GM19468 (cell line): Measurements from ENCODE around the gene DNAJB7.
"Not testable (repeated sequence)": the region's sequence is repeated elsewhere in the genome, so short reads cannot be mapped to it uniquely, and the experiment has no call there.

ENCODE experiments used
- ATAC-seq: cut with Tn5 transposase; IDR thresholded peaks from one replicate; pipeline ENCODE4 v1.9.1; 2021; ENCODE audit warnings: mild to moderate bottlenecking, moderate library complexity, moderate number of reproducible peaks; ENCODE audit not compliant: unreplicated experiment; ENCODE audit errors: extremely low read depth

DNAJB7 gene

DNA sequence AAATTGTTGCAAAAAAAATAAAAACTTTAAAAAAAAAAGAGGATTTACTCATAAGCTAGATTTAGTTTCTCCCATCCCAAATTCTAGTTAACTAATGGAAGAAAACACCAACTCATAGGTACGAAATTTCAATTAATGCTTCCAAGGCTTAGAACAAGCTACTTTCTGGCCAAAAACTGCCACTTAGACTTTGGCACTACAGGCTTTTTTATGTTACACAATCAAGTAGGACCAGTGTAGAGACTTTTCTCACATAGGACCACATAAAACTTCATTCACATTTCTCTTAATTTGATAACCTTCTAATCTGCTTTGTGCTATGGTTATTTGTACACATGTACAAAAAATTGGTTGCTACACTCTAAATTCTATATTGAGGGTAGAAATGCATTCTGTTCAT, 8.6 kb downstream of the DNAJB7 start:
- no peak for ATAC-seq

DNA sequence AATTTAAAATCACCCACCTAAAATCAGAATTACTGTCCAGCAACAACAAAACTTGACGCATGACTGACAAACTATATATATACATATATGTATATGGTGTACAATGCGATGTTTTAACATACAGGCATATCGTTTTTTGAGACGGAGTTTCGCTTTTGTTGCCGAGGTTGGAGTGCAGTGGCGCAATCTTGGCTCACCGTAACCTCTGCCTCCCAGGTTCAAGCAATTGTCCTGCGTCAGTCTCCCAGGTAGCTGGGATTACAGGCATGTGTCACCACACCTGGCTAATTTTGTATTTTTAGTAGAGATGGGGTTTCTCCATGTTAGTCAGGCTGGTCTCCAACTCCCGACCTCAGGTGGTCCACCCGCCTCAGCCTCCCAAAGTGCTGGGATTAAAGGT, 16.1 kb downstream of the DNAJB7 start:
- ATAC-seq = not testable (repeated sequence)

DNA sequence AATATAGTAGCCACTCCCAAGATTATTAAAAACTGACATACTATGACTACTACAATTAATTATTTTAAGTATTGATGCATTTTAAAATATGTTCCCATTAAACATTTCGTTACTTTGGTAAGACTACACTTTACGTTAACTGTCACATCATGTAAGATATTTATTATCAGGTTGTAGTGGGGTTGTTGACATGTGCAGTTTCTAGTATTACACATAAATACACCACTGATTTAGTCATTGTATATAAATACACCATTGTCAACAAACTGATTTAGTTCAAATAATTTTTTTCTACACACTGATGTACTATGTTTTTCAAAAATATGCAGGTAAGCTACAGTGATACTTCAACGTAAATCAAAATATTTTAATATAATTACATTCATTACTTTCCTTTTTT, 17.0 kb downstream of the DNAJB7 start:
- ATAC-seq = no peak

GRCh38 chr22:40838486-40838885, 23.4 kb downstream of the DNAJB7 start:
- no peak for ATAC-seq

DNA sequence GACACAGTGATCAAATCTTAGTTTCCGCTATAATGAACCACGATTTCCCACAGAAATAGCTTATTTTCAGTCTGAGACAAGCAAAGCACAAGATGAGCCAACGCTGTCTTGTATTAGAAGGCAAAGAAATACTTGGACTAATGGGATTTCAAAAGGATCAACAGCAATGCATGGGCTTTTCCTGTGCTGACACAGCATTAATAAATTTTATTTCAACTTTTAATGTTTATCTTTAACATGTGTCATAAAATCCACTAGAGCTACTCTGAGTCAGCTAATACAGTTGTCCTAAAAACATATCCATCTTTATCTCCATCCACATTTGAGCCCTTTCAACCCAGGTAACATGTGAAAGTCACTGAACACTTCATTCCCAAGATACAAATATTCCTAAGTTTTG, 27.3 kb downstream of the DNAJB7 start:
- ATAC-seq = no peak

GRCh38 chr22:40829131-40829530, 32.8 kb downstream of the DNAJB7 start:
- ATAC-seq = no peak

DNA sequence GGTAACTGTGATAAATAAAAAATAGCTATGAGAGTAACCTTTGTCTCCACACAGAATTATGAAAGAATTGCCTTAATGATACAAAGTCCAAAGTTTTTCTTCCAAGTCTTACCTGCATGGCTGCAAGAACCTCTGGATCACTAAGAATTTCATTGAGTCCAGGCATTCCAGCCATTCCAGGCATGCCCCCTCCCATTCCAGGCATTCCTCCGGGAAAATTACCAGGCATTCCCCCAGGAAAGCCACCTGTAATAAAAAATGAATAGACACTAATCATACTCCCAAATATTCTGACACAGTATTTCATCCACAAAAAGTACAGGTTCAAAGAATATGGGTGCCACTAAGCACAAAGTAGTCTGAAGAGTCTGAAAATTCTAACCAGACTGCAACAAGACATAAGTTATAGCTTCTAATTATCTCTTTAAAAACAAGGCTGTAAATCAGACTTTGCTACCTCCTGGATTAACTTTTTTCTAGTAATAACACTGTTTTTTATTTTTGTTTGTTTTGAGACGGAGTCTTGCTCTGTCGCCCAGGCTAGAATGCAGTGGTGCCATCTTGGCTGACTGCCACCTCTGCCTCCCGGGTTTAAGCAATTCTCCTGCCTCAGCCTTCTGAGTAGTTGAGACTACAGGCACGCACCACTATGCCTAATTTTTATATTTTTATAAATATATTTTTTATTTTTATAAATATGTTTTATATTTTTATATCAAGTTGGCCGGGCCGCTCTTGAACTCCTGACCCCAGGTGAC, 34.8 kb downstream of the DNAJB7 start:
- ATAC-seq = no peak

DNA sequence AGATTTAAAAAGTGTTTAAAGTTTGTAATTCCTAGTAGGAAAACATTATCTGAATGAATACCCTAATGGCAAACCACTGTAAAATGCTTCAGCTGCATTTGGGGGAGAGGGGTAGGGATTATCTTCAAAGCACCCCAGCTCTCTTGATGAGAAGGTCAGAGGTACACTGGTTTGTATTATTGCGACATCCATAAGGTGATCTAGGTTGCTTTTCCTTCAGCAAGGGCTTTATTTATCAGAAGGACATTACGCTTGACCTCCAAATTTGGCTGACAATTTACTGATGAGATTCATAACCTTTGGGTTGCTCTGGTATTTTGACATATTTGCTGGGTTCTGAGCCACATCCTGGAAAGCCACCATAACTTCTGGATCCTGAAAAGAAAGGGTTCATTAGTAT, 35.6 kb downstream of the DNAJB7 start:
- not testable (repeated sequence) for ATAC-seq

DNA sequence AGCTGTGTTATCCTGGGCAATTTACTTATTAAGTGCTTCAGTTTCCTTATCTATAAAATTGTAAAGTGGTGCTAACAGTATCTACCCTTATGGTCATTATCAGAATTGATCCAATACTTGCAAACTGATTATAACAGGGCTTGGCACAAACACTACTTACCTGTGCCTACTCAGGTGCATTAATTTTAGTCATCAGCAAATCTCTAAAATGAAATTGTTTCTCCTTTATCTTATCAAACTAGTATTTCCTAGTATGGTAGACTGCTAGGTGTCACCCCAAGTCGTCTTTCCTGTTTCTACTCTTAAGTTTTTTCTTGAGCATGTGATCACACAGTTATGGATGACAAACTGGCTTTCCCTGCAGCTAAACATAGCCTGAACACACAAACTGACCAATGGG, 38.5 kb downstream of the DNAJB7 start:
- no peak for ATAC-seq

- ATAC-seq = no peak
Observed at GRCh38 chr22:40819599-40820140, 42.2 kb downstream of the DNAJB7 start.

DNA sequence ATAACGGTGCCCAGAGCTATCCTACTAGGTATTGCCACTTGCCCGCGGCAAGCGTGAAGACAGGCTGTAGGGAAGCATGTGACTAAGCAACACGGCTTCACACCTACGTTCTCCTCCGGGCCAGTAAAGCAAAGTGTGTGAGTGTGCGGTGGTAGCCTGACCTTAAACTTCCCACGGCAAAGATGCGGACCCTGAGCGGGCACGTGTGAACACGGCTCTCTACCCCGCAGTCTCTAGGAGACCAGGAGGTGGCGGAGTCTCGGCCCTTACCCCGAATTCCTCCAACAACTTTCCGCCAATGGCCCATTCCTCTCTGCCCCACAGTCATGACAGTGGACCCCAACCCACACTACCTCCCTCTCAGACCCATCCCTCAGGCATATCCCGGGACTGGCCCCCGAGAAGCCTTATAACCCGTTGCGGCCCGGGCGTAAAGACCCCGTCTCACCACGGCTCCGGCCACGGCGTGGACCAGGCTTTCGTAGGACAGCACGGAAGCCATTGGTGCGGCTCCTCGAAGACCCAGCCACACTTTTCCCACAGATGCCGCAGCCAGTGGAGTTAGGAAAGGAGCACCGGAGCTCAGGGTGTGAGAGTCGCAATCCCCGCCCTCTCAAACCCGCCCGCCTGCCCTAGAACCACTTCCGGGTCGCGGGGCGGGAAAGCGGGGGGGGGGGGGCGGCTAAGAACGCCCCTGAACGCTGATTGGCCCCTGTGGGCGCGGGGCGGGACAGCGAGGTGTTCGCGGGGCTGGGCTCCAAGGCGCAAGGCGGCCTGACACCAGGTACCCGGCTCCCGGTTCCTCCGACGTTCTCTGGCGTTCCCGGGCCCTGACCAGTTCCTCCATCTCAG, 42.9 kb downstream of the DNAJB7 start, which contains the start of gene SLC25A17:
SLC25A17 (minus strand) TSS at position 600 of the 852 bp plus-strand sequence; CDS start at position 502, 98 bp downstream.
- no peak for ATAC-seq

- no peak for ATAC-seq
Observed at GRCh38 chr22:40818192-40818746, 43.6 kb downstream of the DNAJB7 start.

DNA sequence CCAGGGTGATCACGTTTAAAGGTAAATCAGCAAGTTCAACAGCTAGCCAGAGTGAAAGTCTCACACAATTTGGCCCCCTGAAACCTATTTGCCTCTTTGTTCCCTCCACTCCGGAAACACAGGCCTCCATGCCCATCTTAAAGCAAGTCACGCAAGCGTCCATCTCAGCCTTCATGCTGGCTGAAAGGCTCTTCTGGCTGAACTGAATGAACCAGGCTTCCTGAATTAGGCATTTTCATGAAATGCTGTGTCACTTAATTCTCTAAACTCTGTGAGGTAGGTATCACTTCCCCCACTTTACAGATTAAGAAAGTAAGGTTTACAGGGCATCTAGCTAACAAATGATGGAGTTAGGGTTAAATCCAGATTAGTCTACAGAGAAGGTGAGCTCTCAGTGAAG, 44.2 kb downstream of the DNAJB7 start:
- ATAC-seq = no peak

DNA sequence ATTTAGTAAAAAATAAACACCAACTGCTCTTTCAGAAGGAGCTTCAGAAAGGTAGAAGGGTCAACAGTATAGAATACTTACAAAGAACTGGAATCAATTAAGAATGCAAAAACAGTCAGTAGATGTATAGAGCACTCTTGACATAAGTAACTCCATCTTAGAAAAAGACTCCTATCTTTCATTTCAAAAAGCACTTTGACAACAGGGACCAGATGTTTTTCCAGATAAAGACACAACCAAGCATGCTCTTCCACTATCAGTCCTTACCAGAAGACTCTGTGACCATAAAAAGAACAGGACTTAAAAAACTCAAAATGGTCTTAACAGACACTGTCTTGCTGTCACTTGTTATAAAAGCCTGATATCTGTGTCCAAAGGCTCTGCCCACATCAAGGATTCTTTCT, 48.0 kb downstream of the DNAJB7 start:
- no peak for ATAC-seq
